AG10803 (cell line): Measurements from ENCODE around the gene SPRY4.

Source experiments
- DNase-seq: peaks from one replicate; pipeline ENCODE4 v3.0.0; 2010; ENCODE audit warnings: low read depth
- H3K4me3 ChIP-seq: 2 replicates; pipeline ENCODE4 v1.5.1; 2011; ENCODE audit warnings: mild to moderate bottlenecking, low read length, control low read depth
- CTCF ChIP-seq: conservative IDR thresholded peaks from 2 replicates; pipeline ENCODE4 v1.5.1; 2011; ENCODE audit warnings: mild to moderate bottlenecking, low read length, control low read depth, inconsistent platforms

Gene SPRY4

DNA sequence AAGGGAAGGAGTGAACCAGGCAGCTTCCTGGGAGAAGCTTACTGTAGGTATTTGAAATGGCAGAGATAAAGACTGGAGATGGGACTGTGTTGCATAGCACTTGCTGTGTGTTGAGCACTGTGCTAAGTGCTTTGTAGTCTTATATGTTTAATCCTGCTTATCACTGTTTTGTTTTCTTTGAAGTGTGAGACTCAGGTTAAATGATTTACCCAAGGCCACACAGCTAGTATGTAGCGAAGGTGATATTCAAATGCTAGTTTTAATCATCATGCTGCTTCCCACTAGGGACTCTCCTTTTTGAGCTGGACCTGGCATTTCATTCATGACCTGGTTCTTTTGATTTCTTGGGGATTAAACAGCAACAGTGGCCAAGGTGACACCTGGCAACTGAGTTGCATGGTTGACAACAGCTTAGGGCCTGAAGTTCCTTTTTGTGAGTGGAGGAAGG, 35.3 kb upstream of the SPRY4 start:
- no peak overlapping the region for H3K4me3 ChIP-seq
- TF ChIP-seq CTCF = no peak
- DNase-seq = no peak

GRCh38 chr5:142358648-142359047, 33.8 kb upstream of the SPRY4 start:
- no peak overlapping the region for H3K4me3 ChIP-seq
- no peak for DNase-seq
- TF ChIP-seq CTCF = no peak

- DNase-seq = no peak
- H3K4me3 ChIP-seq = no peak overlapping the region
- TF ChIP-seq CTCF = no peak
These were observed 33.3 kb upstream of the SPRY4 start for GRCh38 chr5:142358121-142358520.

DNA sequence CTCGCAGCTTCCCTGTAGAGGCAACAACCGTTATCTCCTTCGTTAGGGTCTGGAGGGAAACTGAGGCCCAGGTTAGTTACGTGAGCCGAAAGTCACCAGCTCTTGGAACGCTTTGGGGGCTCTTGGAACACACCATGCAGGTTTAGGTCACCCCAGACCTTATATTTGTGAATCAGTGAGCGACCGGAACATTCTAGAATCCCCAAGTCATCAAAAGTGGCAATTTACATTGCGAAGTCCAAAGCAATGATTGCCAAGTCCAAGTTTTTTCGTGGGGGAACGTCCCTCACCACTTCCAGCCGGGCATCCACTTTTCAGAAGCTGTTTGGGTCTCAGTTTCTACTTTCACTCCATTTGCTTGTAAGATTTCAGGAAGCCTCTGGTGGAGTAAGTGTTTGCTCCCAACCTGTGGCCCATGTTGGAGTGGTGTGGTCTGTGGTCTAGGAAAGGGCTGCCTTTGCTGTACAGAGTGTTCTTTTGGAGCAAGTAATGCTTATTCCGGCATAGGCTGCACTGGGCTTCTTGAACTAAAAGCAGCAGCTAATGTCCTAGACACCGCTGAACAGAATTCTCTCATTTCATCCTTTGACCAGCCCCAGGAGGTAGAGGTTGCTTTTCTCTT, 32.8 kb upstream of the SPRY4 start:
- peak overlapping the region; percentile 68 for H3K4me3 ChIP-seq
- DNase-seq = peak; percentile 9
- no peak for TF ChIP-seq CTCF

DNA sequence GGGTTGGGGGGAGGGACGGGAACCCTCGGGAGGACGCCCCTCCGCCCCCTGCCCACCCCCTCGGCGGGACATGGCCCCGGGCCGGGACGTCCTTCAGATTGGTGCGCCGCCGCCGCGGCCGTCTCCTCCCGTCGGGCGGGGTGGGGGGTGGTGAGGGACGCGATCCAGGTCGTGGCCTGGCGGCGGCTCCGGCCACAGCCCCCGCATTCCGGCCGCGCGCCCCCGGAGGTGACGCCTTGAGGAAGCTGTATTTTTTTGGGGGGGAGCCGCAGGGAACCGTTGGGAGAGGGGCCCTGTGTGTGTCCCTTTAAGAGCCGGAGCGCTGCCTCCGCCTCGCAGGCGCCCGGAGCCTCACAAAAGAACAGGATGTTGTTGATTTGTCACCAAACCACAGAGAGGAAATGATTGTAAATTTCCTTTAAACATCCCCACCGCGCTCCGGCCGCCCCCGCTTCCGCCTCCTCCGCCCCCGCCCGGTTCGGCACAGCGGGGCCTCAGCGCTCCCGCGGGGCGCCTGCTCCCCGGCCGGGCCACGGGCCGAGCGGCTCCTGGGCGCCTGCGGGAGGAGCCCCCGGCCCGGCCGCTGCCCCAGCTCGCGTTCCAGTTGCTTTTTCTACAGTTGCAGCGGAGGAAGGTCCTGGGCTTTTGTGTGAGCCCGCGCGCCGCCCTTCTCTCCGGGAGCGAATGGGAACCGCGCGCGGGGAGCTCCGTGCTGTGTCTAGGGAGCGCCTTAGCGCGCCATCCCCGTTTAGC, 32.1 kb upstream of the SPRY4 start:
- peak; percentile 90 for DNase-seq
- H3K4me3 ChIP-seq = peak overlapping the region; percentile 68
- TF ChIP-seq CTCF = no peak

DNA sequence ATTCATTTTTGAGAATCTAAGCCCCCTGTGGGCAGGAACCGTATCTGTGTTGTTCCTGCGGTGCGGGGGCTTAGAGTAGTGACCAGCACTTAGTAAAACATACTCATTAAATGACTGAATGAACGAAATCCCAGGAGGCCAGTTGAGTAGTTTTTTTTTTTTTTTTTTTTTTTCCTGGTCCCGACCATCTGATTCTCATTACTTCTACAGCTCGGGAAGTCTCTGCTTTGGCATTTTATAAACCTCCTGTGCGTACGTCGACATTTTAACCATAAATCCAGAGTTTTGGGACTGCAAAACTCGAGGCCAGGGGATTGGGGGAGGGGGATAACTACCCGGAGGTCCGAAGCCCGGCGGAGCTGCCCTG, 31.5 kb upstream of the SPRY4 start:
- H3K4me3 ChIP-seq = peak overlapping the region; percentile 68
- TF ChIP-seq CTCF = no peak
- DNase-seq = peak; percentile 87

DNA sequence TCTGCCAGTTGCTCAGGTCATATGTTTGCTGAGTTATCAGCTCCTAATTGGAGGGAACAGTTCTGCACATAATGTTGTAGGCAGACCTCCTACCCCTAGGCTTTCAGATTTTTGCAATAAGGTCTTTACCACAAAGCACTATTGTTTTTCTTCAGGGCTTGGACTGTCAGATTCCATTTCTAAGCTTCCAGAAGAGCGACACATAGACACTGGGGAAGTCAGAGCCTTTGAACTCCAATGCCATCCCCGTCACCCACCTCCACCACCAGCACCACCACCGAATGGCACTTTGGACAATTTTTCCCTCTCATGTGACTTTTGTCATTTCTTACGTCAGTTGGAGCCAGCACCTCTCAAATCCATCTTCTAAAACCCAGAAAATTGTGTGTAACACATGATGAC, 28.3 kb upstream of the SPRY4 start:
- TF ChIP-seq CTCF = no peak
- DNase-seq = no peak
- H3K4me3 ChIP-seq = no peak overlapping the region
